ENCODE results near the gene ITPR2.

DNA sequence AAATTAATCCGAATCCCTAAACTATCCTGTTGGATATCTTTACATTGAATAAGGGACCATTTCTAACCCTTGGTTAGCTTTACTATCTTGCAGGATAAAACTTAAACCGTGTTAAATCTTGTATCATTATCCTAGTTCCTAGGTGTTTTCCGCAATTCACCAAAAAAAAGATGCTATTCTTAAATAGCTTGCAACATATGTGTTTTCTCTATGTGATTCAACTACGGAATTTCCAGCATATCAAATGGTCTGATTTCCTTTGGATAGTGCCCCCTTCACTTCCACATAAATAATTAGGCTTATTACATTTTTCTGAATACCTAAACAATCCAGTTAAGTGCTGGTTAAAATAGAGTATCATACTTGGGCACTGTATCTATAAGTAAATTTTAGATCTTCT, 130.3 kb downstream of the ITPR2 start:
- no peak for TF ChIP-seq CTCF (conservative IDR thresholded peaks at IDR 0.05; ENCODE audit: low read depth, low read length)
- no peak for TF ChIP-seq EZH2 (IDR thresholded peaks at IDR 0.05; ENCODE audit: low read length, unreplicated experiment)

Data from PC-3 (cell line).